ENCODE results near the gene CAPRIN1.

The CAPRIN1 gene

DNA sequence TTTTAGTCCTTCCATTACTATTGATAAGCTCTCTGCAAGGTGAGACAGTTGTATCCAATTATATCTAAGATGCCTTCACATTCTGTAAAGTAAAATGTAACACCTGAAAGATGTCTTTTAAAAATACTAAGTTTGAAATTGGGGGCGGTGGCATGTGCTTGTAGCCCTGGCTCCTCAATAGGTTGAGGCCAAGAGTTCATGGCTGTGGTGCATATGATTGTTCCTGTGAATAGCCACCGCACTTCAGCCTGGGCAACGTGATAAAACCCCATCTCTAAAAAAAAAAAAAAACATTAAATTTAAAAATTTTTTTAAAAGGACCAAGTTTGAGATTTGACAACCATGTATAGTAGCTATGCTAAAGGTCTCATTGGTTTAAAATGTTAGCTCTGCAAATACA lies 20.5 kb downstream of the CAPRIN1 start:
- Histone ChIP-seq H3K4me1 (ENCODE audit: low read depth, poor library complexity, severe bottlenecking) (peaks cover 44% of the 10 kb centered on the region), H3K27ac (no peak overlapping the region), H3K27me3 (ENCODE audit: insufficient read depth, low read depth) (no peaks in the 10 kb centered on the region), H3K4me2 (no peak overlapping the region), H3K36me3 (ENCODE audit: insufficient read depth) (peaks cover 25% of the 10 kb centered on the region), H3K9ac (no peak overlapping the region), H3K4me3 (IDR thresholded peaks at IDR 0.05; ENCODE audit: insufficient read depth, low read depth, low read length) (no peak overlapping the region), H2AFZ (ENCODE audit: low read depth) (no peak overlapping the region), H4K20me1 (ENCODE audit: insufficient read depth) (peaks cover 44% of the 10 kb centered on the region), H3K79me2 (ENCODE audit: insufficient read depth, low read depth) (peaks cover 92% of the 10 kb centered on the region)
- TF ChIP-seq, protein P1, sequence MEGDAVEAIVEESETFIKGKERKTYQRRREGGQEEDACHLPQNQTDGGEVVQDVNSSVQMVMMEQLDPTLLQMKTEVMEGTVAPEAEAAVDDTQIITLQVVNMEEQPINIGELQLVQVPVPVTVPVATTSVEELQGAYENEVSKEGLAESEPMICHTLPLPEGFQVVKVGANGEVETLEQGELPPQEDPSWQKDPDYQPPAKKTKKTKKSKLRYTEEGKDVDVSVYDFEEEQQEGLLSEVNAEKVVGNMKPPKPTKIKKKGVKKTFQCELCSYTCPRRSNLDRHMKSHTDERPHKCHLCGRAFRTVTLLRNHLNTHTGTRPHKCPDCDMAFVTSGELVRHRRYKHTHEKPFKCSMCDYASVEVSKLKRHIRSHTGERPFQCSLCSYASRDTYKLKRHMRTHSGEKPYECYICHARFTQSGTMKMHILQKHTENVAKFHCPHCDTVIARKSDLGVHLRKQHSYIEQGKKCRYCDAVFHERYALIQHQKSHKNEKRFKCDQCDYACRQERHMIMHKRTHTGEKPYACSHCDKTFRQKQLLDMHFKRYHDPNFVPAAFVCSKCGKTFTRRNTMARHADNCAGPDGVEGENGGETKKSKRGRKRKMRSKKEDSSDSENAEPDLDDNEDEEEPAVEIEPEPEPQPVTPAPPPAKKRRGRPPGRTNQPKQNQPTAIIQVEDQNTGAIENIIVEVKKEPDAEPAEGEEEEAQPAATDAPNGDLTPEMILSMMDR (conservative IDR thresholded peaks at IDR 0.05; ENCODE audit: low read depth, low read length): no peak

DNA sequence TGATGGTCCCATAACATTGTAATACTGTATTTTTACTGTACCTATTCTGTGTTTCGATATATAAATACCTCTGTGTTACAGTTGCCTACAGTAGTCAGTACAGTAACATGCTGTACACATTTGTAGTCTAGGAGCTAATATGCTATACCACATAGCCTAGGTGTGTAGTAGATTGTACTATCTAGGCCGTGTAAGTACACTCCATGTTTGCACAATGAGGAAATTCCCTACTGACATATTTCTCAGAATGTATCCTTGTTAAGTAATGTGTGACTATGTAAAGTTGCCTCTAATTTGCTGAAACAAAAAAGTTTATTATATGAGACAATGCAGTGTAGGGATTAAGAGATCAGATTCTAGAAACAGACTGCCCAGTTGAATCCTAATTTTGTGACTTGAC lies 21.3 kb downstream of the CAPRIN1 start:
- no peak overlapping the region for H2AFZ ChIP-seq (ENCODE audit: low read depth)
- H4K20me1 ChIP-seq (ENCODE audit: insufficient read depth): peaks cover 36% of the 10 kb centered on the region
- H3K9ac ChIP-seq: no peak overlapping the region
- peaks cover 33% of the 10 kb centered on the region for H3K36me3 ChIP-seq (ENCODE audit: insufficient read depth)
- H3K4me1 ChIP-seq (ENCODE audit: low read depth, poor library complexity, severe bottlenecking): peaks cover 37% of the 10 kb centered on the region
- TF ChIP-seq, protein P1 (conservative IDR thresholded peaks at IDR 0.05; ENCODE audit: low read depth, low read length): no peak
- H3K27ac ChIP-seq: no peak overlapping the region
- H3K27me3 ChIP-seq (ENCODE audit: insufficient read depth, low read depth): no peaks in the 10 kb centered on the region
- peaks cover 92% of the 10 kb centered on the region for H3K79me2 ChIP-seq (ENCODE audit: insufficient read depth, low read depth)
- no peak overlapping the region for H3K4me3 ChIP-seq (IDR thresholded peaks at IDR 0.05; ENCODE audit: insufficient read depth, low read depth, low read length)
- no peak overlapping the region for H3K4me2 ChIP-seq

DNA sequence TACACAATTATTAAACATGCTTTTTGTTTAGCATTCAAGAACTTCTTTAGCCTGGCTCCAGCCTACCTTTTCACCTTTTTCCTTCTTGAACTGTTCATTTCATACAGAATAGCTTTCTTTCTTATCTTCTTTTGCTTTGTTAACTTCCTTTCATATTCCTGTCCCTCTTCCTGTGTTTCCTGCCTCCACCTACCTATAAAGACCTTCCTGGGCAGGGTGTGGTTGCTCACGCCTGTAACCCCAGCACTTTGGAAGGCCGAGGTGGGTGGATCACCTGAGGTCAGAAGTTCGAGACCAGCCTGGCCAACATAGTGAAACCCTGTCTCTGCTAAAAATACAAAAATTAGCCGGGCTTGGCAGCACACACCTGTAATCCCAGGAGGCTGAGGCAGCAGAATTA lies 22.9 kb downstream of the CAPRIN1 start:
- Histone ChIP-seq H4K20me1 (ENCODE audit: insufficient read depth) (peaks cover 23% of the 10 kb centered on the region), H2AFZ (ENCODE audit: low read depth) (no peak overlapping the region), H3K4me3 (IDR thresholded peaks at IDR 0.05; ENCODE audit: insufficient read depth, low read depth, low read length) (no peak overlapping the region), H3K79me2 (ENCODE audit: insufficient read depth, low read depth) (peaks cover 90% of the 10 kb centered on the region), H3K9ac (no peak overlapping the region), H3K4me2 (no peak overlapping the region), H3K27ac (no peak overlapping the region), H3K27me3 (ENCODE audit: insufficient read depth, low read depth) (no peaks in the 10 kb centered on the region), H3K4me1 (ENCODE audit: low read depth, poor library complexity, severe bottlenecking) (peaks cover 28% of the 10 kb centered on the region), H3K36me3 (ENCODE audit: insufficient read depth) (peaks cover 40% of the 10 kb centered on the region)
- TF ChIP-seq, protein P1 (conservative IDR thresholded peaks at IDR 0.05; ENCODE audit: low read depth, low read length): no peak

DNA sequence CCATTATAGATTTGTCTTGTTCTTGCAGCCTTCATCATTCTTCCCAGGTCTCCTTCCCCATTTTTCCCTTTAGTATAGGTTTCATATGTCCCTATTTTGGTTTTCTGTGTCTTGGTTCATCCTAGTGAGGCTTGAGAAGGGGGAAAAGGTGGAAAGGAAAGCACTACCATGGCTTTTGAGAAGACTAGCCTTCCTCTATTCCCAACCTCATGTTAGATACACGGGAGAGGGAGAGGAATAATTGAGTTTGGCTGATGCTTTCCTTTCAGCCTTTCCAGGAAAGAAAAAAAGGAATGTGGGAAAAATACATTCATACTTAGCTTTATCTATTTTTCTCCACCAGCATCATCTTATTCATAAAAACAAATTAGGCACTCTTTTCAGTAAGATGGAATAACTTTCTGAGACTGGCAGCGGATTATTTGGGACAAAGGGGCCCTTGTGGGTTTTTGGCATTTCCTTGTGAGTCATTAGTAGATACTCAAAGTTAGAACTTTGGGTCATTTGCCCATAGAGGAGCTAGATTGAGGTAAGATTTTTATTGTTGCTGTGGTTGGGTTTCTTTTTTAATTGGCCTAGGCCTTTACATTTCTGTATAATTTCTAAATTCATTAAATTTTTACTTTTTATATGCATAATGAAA lies 23.8 kb downstream of the CAPRIN1 start:
- Histone ChIP-seq H3K4me3 (IDR thresholded peaks at IDR 0.05; ENCODE audit: insufficient read depth, low read depth, low read length) (no peak overlapping the region), H3K27me3 (ENCODE audit: insufficient read depth, low read depth) (no peaks in the 10 kb centered on the region), H4K20me1 (ENCODE audit: insufficient read depth) (peaks cover 17% of the 10 kb centered on the region), H2AFZ (ENCODE audit: low read depth) (no peak overlapping the region), H3K4me1 (ENCODE audit: low read depth, poor library complexity, severe bottlenecking) (peaks cover 25% of the 10 kb centered on the region), H3K9ac (no peak overlapping the region), H3K27ac (no peak overlapping the region), H3K4me2 (no peak overlapping the region), H3K79me2 (ENCODE audit: insufficient read depth, low read depth) (peaks cover 86% of the 10 kb centered on the region), H3K36me3 (ENCODE audit: insufficient read depth) (peaks cover 41% of the 10 kb centered on the region)
- TF ChIP-seq, protein P1 (conservative IDR thresholded peaks at IDR 0.05; ENCODE audit: low read depth, low read length): no peak

Data from KMS-11 (cell line).